Gastrocnemius medialis (tissue), 4 donors: ENCODE measurements around the gene BIRC2. TPM values are rescaled to one million over a fixed set of nuclear protein-coding genes. Genes with fewer than 3 reads are reported as not detected.
A peak's percentile ranks its signal among the peaks of the same experiment; 100 is the strongest.

Experiments
- ATAC-seq, 2 donors: fragments of 150-250 bp; one replicate each; pipeline ENCODE4 v1.9.1; 2016
- DNase-seq, 2 donors: peaks; one replicate each; pipeline ENCODE4 v3.0.0-alpha.2; 2019
- H3K27ac ChIP-seq, 4 donors: fragments of 200-600 bp; sonication (generic); 1 replicate in 1 of 4; 2 replicates in 3 of 4; pipeline ENCODE4 v1.5.1; 2016 to 2018; ENCODE audit warnings: mild to moderate bottlenecking in 2 of 4, moderate library complexity in 1 of 4
- H3K27me3 ChIP-seq, 3 donors: fragments of 200-600 bp; sonication (generic) in 2 of 3; 1 replicate in 1 of 3; 2 replicates in 2 of 3; pipeline versions ENCODE4 v1.5.1 to v1.6.0; 2016 to 2019; ENCODE audit warnings: mild to moderate bottlenecking in 1 of 3, moderate library complexity in 1 of 3
- H3K36me3 ChIP-seq, 2 donors: fragments of 200-600 bp; sonication (generic) in 1 of 2; one replicate each; pipeline ENCODE4 v1.5.1; 2017 to 2018
- H3K4me1 ChIP-seq, 2 donors: fragments of 200-600 bp; sonication (generic) in 1 of 2; one replicate each; pipeline ENCODE4 v1.5.1; 2016 to 2017; ENCODE audit warnings: mild to moderate bottlenecking in 2 of 2
- H3K4me3 ChIP-seq, 4 donors: fragments of 200-600 bp; sonication (generic) in 3 of 4; 1 replicate in 1 of 4; 2 replicates in 3 of 4; pipeline ENCODE4 v1.5.1; 2016 to 2019; ENCODE audit warnings: mild to moderate bottlenecking in 2 of 4
- H3K9me3 ChIP-seq, 3 donors: fragments of 200-600 bp; sonication (generic) in 2 of 3; 1 replicate in 1 of 3; 2 replicates in 2 of 3; pipeline ENCODE4 v1.5.1; 2016 to 2019
- CTCF ChIP-seq, 5 experiments: fragments of 450-650 bp in 3 of 5; fragments of 200-600 bp in 2 of 5; sonication (generic) in 2 of 5; IDR thresholded peaks in 4 of 5; conservative IDR thresholded peaks in 1 of 5; 1 replicate in 4 of 5; 2 replicates in 1 of 5; pipeline ENCODE4 v1.5.1; 2016 to 2019; ENCODE audit warnings: antibody characterized with exemption in 5 of 5, mild to moderate bottlenecking in 3 of 5, moderate library complexity in 3 of 5
- POLR2A ChIP-seq, 2 donors: fragments of 450-650 bp; IDR thresholded peaks; one replicate each; pipeline ENCODE4 v1.6.1; 2017; ENCODE audit warnings: antibody characterized with exemption in 2 of 2, mild to moderate bottlenecking in 2 of 2, moderate library complexity in 2 of 2
- in situ Hi-C, 4 donors: fragments of 200-750 bp; cut with MboI; loops; one replicate each; pipeline versions ENCODE4 v1.15.0 to v1.8.0; 2017; ENCODE audit warnings: low sequenced_read_pairs in 4 of 4
- intact Hi-C: fragments of 100-400 bp; cut with DNase I; formaldehyde crosslinking; loops from one replicate; pipeline ENCODE4 v1.15.1; 2023; ENCODE audit warnings: low total_unique reads
- total RNA-seq, 4 donors: library from RNA; depleted of rRNA; stranded (reverse); fragments of >200 nt; gene quantifications; one replicate each; pipeline versions ENCODE4 v1.1.0 to v1.2.3, GENCODE V29; 2016

Gene BIRC2
- total RNA-seq, 4 donors from 2014 or later, result 30.7 to 60.3 (median 46.6) TPM

DNA sequence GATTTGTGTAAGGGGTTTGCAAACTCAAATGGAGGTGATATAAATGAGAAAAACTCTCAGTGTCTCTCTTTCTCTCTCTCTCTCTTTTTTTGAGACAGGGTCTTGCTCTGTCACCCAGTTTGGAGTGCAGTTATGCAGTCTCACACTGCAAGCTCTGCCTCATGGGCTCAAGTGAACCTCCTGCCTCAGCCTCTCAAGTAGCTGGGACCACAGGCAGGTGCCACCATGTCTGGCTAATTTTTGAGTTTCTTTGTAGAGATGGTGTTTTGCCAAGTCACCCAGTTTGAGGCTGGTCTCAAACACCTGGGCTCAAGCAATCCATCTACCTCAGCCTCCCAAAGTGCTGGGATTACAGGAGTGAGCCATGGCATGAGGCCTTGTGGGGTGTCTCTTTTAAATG lies 26.8 kb upstream of the BIRC2 start:
- TF ChIP-seq CTCF (IDR thresholded peaks at IDR 0.05 in 4 of 5, conservative IDR thresholded peaks at IDR 0.05 in 1 of 5), result no peak
- no peak for TF ChIP-seq POLR2A (IDR thresholded peaks at IDR 0.05)
- no peaks in the 10 kb centered on the region for H3K36me3 ChIP-seq
- H3K9me3 ChIP-seq, result no peaks in the 10 kb centered on the region
- no peaks in the 10 kb centered on the region for H3K27me3 ChIP-seq
- H3K4me3 ChIP-seq, result no peak overlapping the region
- intact Hi-C loops (no loop called here), in situ Hi-C loops (no loop called here)
- H3K4me1 ChIP-seq, result peaks cover 0 to 19% of the 10 kb centered on the region in 2 donors
- DNase-seq, result no peak
- peak overlapping the region in 2 of 4 donors; percentile 40 to 51 for H3K27ac ChIP-seq
- no peak for ATAC-seq

DNA sequence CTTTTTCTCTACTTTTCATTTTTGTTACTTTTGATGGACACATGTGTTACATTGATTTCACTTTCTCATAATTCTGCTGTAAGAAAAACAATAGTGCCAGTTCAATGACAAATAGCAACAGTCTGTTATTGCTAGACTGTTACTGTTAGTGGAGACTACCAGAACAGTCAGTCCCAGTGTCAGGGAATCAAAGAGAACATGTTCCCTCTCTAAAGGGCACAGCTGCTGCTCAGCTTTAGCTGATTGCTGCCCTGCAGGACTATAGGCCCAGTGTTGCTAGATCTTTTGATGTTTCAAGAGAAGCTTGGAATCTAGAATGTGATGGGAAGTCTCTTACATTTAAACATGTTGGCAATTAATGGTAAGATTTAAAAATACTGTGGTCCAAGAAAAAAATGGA lies 26.3 kb upstream of the BIRC2 start:
- Histone ChIP-seq H3K4me1 (peaks cover 0 to 19% of the 10 kb centered on the region in 2 donors), H3K27ac (peak overlapping the region in 2 of 4 donors; percentile 40 to 51), H3K9me3 (no peaks in the 10 kb centered on the region), H3K36me3 (no peaks in the 10 kb centered on the region), H3K27me3 (no peaks in the 10 kb centered on the region), H3K4me3 (no peak overlapping the region)
- TF ChIP-seq CTCF (IDR thresholded peaks at IDR 0.05 in 4 of 5, conservative IDR thresholded peaks at IDR 0.05 in 1 of 5) (no peak), POLR2A (IDR thresholded peaks at IDR 0.05) (no peak)
- intact Hi-C loops (no loop called here), in situ Hi-C loops (no loop called here)
- DNase-seq (no peak), ATAC-seq (no peak)

- no peaks in the 10 kb centered on the region for H3K27me3 ChIP-seq
- DNase-seq, result no peak
- H3K36me3 ChIP-seq, result no peaks in the 10 kb centered on the region
- no peak for ATAC-seq
- in situ Hi-C loops (no loop called here), intact Hi-C loops (no loop called here)
- no peak overlapping the region for H3K27ac ChIP-seq
- no peak overlapping the region for H3K4me3 ChIP-seq
- peaks cover 0 to 19% of the 10 kb centered on the region in 2 donors for H3K4me1 ChIP-seq
- TF ChIP-seq POLR2A (IDR thresholded peaks at IDR 0.05), result no peak
- no peak for TF ChIP-seq CTCF (IDR thresholded peaks at IDR 0.05 in 4 of 5, conservative IDR thresholded peaks at IDR 0.05 in 1 of 5)
- no peaks in the 10 kb centered on the region for H3K9me3 ChIP-seq
Observed at GRCh38 chr11:102322560-102322959, 24.5 kb upstream of the BIRC2 start.

GRCh38 chr11:102323542-102324251 lies 23.3 kb upstream of the BIRC2 start:
- no peak for ATAC-seq
- in situ Hi-C loops, result no loop called here
- no peak for TF ChIP-seq CTCF (IDR thresholded peaks at IDR 0.05 in 4 of 5, conservative IDR thresholded peaks at IDR 0.05 in 1 of 5)
- TF ChIP-seq POLR2A (IDR thresholded peaks at IDR 0.05), result no peak

More at GRCh38 chr11:102323542-102324251, 23.3 kb upstream of the BIRC2 start:
- no peaks in the 10 kb centered on the region for H3K9me3 ChIP-seq
- intact Hi-C loops, result no loop called here
- no peaks in the 10 kb centered on the region for H3K27me3 ChIP-seq
- H3K36me3 ChIP-seq, result no peaks in the 10 kb centered on the region
- H3K4me3 ChIP-seq, result no peak overlapping the region
- H3K27ac ChIP-seq, result no peak overlapping the region
- DNase-seq, result no peak
- peaks cover 0 to 9% of the 10 kb centered on the region in 2 donors for H3K4me1 ChIP-seq
